KG1 (cell line): ENCODE results near the gene UGT3A2.

Source experiments
- DNase-seq: peaks from one replicate; lab custom pipeline; 2025; lab: John Stamatoyannopoulos, UW

The UGT3A2 gene

GRCh38 chr5:36066540-36067210 is at the start of gene UGT3A2:
Gene UGT3A2 (minus strand): TSS chr5:36066882. CDS start chr5:36066789, 93 bp downstream.
- DNase-seq, result no peak

- no peak for DNase-seq
Observed at GRCh38 chr5:36111238-36111637, 44.6 kb upstream of the UGT3A2 start.

- DNase-seq, result no peak
Observed at GRCh38 chr5:36108758-36109460, 42.2 kb upstream of the UGT3A2 start.

DNA sequence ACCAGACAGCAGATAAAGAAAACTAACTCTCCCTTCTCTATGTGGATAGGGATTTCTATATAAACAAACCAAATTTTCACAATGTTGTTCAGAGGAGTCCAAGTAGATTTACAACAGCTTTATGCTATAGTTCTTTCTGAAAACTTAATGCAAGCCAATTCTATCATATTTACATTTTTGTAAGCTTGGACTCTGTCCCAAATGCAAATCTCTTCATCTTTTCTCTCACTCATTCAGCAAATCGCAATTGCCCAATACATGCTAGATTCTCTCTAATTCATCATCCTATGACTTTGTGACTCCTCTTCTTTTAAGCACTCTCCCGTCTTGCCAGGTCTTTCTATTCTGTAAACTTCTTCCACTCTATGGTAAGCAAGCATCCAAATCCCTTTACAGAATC is 39.1 kb upstream of the UGT3A2 start:
- no peak for DNase-seq

DNA sequence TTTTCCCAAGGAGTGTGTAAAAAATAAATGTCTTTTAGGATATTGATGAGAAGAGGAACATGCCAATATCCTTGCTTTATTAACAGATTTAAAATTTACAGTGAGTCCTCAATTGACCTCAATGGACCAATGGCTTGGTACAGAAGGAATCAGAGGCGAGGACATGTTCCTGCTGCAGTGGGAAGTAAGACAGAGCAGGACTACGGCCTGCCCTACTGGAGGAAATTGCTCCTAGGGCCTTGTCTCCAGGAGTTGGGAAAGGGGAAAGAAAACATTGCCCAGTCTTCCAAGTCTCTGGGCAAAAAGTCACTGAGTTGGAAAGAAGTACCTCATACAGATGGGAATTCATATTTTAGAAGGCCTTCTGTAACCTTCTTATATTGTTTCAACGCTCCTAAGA is 33.1 kb upstream of the UGT3A2 start:
- no peak for DNase-seq

DNA sequence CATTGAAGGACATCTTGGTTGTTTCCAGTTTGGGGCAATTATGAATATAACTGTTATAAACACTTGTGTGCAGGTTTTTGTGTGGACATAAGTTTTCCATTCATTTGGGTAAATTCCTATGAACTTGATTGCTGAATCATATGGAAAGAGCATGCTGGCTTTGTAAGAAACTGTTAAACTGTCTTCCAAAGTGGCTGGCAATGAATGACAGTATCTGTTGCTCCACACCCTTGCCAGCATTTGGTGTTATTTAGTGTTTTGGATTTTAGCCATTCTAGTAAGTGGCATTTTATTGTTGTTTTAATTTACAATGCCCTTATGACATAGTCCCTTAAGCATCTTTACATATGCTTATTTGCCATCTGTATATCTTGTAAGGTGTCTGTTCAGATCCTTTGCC is 29.8 kb upstream of the UGT3A2 start:
- no peak for DNase-seq

DNA sequence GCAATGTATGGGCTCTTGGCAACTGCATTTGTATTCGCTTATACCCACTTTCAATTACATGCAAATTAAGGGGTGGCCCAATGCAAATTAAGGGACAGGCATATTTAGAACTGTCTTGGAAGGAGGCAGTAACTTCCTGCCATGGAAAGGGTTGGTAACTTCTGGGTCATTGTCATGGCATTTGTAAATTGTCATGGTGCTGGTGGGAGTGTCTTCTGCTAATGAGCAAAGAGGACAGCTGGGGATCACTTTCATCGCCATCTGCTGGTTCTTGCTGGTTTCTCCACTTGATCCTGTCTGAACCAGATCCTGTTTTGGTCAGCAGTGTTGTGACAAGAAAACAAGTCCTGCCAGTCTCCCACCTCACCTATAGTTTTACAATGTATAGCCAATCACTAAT is 23.3 kb upstream of the UGT3A2 start:
- no peak for DNase-seq

DNA sequence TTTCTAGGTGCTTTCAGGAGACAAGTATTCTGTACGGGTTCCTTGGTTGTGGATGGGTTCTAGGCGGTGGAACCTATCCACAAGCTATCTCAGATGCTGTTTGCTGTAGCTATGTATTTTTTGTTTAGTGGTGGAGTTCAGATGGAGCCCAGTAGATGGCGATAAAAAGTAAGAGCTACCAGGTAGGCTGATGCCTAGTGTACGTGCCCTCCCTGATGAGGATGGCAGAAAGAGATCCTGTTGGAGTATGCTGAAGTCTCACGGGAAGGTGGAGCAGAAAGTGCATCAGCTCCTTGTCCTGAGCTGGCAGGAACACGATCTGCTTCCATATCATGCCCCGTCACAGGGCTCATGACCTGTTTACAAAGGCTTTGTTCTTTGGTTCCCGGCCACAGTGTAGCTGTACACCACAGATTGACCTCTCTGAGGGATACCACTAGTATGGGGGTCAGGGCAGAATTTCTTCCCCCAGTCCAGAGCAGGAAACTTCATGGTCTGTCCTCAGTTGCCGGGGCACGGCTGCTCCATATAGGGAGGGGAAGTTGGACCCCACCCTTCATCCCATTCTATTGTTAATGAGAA is 12.6 kb upstream of the UGT3A2 start:
- peak; percentile 19 for DNase-seq

GRCh38 chr5:36078430-36078829 is 11.7 kb upstream of the UGT3A2 start:
- DNase-seq, result no peak

DNA sequence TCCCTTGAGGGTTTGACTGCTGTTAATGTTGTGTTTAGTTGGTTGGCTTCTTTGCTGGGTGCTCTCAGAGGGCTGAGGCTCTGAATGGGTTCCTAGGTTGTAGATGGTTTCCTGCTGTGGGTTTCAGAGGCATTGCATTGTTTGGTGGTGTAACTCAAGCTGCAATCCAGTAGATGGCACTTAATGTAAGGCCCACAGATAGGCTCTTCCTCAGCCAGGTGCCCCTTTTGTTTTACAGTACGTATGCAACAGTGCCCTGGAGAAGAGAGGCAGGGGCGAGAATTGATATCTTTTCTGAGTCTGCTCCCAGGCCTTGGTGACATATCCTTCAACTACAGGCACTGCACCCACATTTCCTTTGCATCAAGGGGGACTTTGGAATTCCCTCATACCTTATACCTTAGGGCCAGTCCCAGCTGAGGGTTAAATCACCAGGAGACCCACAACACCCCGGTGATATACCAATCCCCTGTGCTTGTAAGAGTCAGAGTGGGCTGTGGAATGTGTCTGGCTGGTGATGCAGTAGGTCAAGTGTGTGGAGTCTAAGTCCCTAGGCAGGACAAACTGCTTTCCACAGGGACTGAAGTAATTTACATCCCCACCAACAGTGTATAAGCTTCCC is 7.0 kb upstream of the UGT3A2 start:
- DNase-seq, result no peak

GRCh38 chr5:36070687-36071571 is 4.2 kb upstream of the UGT3A2 start:
- no peak for DNase-seq

- no peak for DNase-seq
Observed at GRCh38 chr5:36068751-36069281, 2.1 kb upstream of the UGT3A2 start.

- no peak for DNase-seq
Observed at GRCh38 chr5:36066001-36066539, 612 bp downstream of the UGT3A2 start.

DNA sequence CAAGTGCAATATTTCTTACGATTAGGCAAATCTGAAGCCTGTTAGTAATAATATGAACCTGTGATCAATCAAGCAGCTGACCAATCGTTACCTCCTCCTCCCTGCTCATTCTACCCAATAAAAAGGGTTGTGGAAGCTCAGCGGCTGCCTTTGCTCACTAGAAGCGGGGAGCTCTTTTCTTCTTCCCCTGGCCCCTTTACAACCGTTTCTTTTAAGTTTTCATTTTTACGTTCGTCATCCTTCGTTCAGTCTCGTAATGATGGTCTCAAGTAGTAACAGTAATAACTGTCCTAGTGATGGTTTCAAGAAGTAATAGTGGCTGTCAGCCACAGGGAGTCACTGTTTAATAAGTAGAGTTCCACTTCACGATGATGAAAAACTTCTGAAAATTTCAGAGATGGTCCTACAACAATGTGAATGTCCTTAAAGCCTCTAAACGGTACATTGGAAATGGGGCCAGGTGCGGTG is 6.2 kb downstream of the UGT3A2 start:
- no peak for DNase-seq

DNA sequence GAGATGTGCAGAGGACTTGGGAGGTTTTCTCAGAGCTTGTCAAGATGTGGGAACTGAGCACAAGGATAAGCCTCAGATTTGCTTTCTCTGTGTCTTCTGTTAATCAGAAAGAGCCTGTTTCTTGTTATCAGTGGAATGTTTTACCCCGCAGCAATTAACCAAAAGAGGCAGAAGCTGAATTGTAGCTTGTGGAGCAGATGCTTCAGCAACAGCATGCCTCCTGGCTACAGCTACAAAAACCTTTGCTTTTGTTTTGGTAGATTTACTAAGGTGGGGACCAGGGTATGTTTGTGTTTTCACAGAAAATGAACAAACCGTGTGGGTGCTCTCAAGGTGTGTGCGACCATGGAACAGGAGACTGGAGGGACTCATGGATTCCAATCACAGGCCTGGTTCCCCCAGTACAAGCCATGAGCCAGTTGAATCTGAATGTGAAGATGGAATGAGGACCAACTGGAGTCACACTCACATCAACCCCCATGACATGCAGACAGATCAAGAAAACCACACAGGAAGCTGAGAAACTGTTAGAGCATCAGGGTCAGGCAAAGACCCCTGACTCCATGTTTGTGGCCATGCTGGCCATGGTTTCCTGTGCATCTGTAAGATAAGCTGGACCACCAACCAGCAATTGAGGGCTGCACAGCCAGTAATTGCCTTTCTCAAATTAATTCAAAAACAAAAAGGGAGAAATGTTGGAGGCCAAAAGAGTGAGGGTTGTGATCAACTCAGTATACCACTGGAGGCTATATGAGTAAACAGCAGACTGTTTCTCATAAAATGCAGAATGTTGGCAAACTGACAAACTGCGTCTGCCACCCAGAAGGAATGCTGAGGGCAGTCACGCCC is 6.9 kb downstream of the UGT3A2 start:
- DNase-seq, result no peak

DNA sequence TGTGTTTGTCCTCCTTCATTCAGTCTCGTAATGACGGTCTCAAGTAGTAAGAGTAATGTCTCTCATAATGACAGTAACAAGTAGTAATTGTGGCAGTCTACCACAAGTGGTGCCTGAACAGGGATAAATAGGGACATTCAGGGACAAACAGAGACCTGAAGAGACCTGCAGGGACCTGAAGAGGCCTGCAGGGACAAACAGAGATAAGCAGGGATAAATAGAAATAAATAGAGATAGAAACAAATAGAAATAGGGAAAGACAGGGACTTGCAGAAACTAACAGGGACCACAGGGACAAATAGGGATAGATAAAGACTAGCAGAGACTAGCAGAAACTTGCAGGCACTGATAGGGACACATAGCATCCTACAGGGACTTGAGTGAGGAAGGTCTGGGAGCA is 7.9 kb downstream of the UGT3A2 start:
- no peak for DNase-seq

DNA sequence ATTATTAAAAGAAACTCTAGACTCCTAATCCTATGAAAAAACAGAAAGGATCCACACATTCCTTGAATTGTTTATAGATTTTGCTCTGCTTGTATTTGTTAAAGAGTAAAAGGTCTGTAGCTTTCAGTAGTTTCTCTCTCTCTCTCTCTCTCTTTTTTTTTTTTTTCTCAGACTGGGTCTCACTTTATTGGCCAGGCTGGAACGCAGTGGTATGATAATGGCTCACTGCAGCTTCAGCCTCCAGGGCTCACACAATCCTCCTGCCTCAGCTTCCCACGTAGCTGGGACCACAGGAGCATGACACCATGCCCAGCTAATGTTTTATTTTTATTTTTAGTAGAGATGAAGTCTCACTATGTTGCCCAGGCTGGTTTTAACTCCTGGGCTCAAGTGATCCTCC is 9.3 kb downstream of the UGT3A2 start:
- no peak for DNase-seq

- DNase-seq, result no peak
Observed at GRCh38 chr5:36056422-36056821, 10.3 kb downstream of the UGT3A2 start.

DNA sequence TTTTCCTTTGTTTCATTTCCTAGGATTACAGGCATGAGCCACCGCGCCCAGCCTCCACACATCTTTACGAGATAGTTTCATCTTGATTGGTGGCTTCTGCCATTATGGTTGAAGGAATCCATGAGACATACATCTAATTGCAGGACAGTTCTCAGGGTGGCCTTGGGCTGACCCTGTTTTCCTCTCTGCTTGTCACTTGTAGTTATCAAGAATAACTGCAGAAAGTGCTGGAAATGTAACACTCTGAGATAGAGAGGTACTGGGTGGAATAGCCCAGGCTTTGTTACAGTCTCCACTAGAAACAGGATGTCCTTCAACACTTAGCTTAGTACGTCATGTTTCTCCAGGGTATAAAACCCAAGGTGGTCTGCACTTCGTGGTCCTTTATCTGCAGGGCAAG is 10.7 kb downstream of the UGT3A2 start:
- DNase-seq, result no peak

DNA sequence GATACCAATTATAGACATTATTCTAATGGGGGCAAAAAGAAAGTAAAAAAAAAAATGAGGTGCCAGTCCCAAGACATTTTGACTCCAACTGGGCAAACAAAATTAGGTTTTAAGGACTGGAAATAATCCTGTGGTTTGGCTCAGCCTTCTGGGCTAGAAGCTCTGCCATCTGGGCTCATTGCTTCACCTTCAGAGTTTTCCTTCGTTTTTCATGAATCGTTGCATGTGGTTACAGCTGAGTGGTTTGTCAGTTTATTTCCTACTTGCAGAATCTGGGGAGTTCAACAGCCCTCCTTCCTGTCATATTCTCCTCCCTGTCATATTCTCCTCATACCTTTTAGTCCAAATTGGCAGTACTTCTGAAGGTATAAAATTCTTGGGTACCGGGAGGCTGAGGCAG is 12.0 kb downstream of the UGT3A2 start:
- no peak for DNase-seq
